Upper lobe of left lung (tissue), 6 donors: ENCODE results near the gene DNAAF8. TPM values are rescaled to one million over a fixed set of nuclear protein-coding genes. Genes with fewer than 3 reads are reported as not detected.

Experiments used
- ATAC-seq, 2 donors: fragments of 200-7000 bp; cut with Tn5 transposase; one replicate each; pipeline ENCODE4 v1.9.1; 2022; ENCODE audit warnings: mild to moderate bottlenecking in 2 of 2, moderate library complexity in 2 of 2; ENCODE audit not compliant: low FRiP score in 2 of 2
- DNase-seq, 2 donors: peaks; one replicate each; pipeline ENCODE4 v3.0.0-alpha.2; 2019 to 2020
- H3K27ac ChIP-seq, 4 donors: fragments of 200-600 bp; sonication (generic); one replicate each; pipeline ENCODE4 v1.5.1; 2016 to 2019
- H3K27me3 ChIP-seq, 4 donors: fragments of 200-600 bp; sonication (generic); one replicate each; pipeline ENCODE4 v1.5.1; 2017 to 2019
- H3K36me3 ChIP-seq, 4 donors: fragments of 200-600 bp; sonication (generic); one replicate each; pipeline ENCODE4 v1.5.1; 2016 to 2019
- H3K4me1 ChIP-seq, 4 donors: fragments of 200-600 bp; sonication (generic); one replicate each; pipeline ENCODE4 v1.5.1; 2018 to 2019
- H3K4me3 ChIP-seq, 4 donors: fragments of 200-600 bp; sonication (generic); one replicate each; pipeline ENCODE4 v1.5.1; 2017 to 2019; ENCODE audit warnings: mild to moderate bottlenecking in 2 of 4, moderate library complexity in 1 of 4
- H3K9me3 ChIP-seq, 4 donors: fragments of 200-600 bp; sonication (generic); one replicate each; pipeline ENCODE4 v1.5.1; 2018 to 2019
- EP300 ChIP-seq, 4 donors: sonication (generic); formaldehyde crosslinking; IDR thresholded peaks; one replicate each; pipeline ENCODE4 v1.5.1; 2017; ENCODE audit warnings: antibody characterized with exemption in 4 of 4, control low read depth in 2 of 4
- POLR2A ChIP-seq, 4 donors: fragments of 450-650 bp; IDR thresholded peaks; one replicate each; pipeline ENCODE4 v1.5.1; 2016 to 2017; ENCODE audit warnings: antibody characterized with exemption in 4 of 4, mild to moderate bottlenecking in 2 of 4
- POLR2AphosphoS5 ChIP-seq, 2 donors: sonication (generic); formaldehyde crosslinking; IDR thresholded peaks; one replicate each; pipeline ENCODE4 v1.5.1; 2017; ENCODE audit warnings: antibody characterized with exemption in 2 of 2
- WGBS, 2 donors: methylation state at CpG; one replicate each; pipeline ENCODE4 v1.1.5; 2017 to 2018; 5-methylcytosine and 5-hydroxymethylcytosine counted together
- total RNA-seq, 6 donors: library from RNA; depleted of rRNA in 4 of 6; stranded (reverse); fragments of >200 nt in 4 of 6; gene quantifications; one replicate each; pipeline versions ENCODE4 v1.1.0 to v1.2.1, GENCODE V29; 2016 to 2021
- TF ChIP-seq, protein P1 (sequence below), 6 experiments: fragments of 450-650 bp in 4 of 6; fragments of 200-600 bp in 2 of 6; sonication (generic) in 2 of 6; IDR thresholded peaks; one replicate each; pipeline ENCODE4 v1.5.1; 2016 to 2019; ENCODE audit warnings: antibody characterized with exemption in 6 of 6
- donor health status: DM: no; HTN: no; CAD: no; lungs with moderate emphysema.
- donor health status: DM: no; HTN: yes; CAD: no; lungs with severe emphysema.

DNAAF8 gene
- total RNA-seq, 6 donors from 2014 or later: 1.6 to 19.1 (median 4.3) TPM

DNA sequence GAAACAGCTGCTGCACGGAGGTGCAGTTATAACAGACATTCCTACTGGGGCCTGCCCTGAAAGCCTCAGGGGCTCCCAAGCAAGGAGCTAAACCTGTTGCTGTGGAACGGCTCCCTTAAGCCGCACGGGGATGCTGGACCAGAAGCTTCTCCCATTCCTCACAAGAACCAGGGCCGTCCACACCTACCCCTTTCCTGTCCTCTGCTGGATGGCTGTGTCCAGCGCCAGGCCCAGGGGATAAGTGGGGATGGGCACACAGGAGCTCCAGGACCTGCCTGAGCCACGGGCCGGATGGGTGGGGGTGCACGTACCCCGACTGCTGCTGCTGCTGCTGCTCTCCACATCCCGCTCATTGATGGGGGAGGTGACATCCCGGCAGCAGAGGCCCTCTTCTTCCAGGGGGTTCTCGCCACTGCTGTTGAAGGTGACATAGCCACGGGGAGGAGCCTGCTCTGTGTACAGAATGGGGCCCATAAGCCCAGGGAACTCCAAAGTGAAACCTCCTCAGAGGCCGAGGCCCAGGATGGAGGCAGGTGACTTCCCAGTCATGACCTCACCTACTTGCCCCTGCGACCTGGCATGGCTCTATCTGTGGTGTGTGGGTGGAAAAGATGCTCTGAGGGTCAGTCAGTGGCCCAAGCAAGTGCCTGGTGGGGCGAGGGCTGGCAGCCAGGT lies 32.4 kb upstream of the DNAAF8 start:
- Histone ChIP-seq H3K27ac (no peak overlapping the region), H3K36me3 (peaks cover 8 to 94% (median 57%) of the 10 kb centered on the region in 4 donors), H3K4me1 (no peaks in the 10 kb centered on the region), H3K4me3 (no peak overlapping the region), H3K9me3 (no peaks in the 10 kb centered on the region), H3K27me3 (no peaks in the 10 kb centered on the region)
- ATAC-seq (no peak), DNase-seq (no peak)
- 94 to 95% methylated on average over 9 to 17 of the region's 17 CpGs for WGBS, 2 donors
- TF ChIP-seq POLR2AphosphoS5 (IDR thresholded peaks at IDR 0.05): no peak
- no peak for TF ChIP-seq POLR2A (IDR thresholded peaks at IDR 0.05)
- TF ChIP-seq EP300 (IDR thresholded peaks at IDR 0.05): no peak
- TF ChIP-seq, protein P1, sequence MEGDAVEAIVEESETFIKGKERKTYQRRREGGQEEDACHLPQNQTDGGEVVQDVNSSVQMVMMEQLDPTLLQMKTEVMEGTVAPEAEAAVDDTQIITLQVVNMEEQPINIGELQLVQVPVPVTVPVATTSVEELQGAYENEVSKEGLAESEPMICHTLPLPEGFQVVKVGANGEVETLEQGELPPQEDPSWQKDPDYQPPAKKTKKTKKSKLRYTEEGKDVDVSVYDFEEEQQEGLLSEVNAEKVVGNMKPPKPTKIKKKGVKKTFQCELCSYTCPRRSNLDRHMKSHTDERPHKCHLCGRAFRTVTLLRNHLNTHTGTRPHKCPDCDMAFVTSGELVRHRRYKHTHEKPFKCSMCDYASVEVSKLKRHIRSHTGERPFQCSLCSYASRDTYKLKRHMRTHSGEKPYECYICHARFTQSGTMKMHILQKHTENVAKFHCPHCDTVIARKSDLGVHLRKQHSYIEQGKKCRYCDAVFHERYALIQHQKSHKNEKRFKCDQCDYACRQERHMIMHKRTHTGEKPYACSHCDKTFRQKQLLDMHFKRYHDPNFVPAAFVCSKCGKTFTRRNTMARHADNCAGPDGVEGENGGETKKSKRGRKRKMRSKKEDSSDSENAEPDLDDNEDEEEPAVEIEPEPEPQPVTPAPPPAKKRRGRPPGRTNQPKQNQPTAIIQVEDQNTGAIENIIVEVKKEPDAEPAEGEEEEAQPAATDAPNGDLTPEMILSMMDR (IDR thresholded peaks at IDR 0.05): no peak

- no peak overlapping the region for H3K27ac ChIP-seq
Observed at GRCh38 chr16:4702466-4702808, 31.9 kb upstream of the DNAAF8 start.

GRCh38 chr16:4703906-4704305 lies 30.4 kb upstream of the DNAAF8 start:
- no peaks in the 10 kb centered on the region for H3K27me3 ChIP-seq
- H3K4me1 ChIP-seq: no peaks in the 10 kb centered on the region
- ATAC-seq (peak in 1 of 2 donors; percentile 15), DNase-seq (no peak)
- no peaks in the 10 kb centered on the region for H3K9me3 ChIP-seq
- TF ChIP-seq POLR2AphosphoS5 (IDR thresholded peaks at IDR 0.05) (no peak), EP300 (IDR thresholded peaks at IDR 0.05) (no peak), POLR2A (IDR thresholded peaks at IDR 0.05) (no peak)
- TF ChIP-seq, protein P1 (IDR thresholded peaks at IDR 0.05): no peak
- WGBS, 2 donors: 66% methylated on average over 7 of the region's 7 CpGs; no CpG with 5 or more reads in 1 of the 2 donors
- peaks cover 6 to 83% (median 48%) of the 10 kb centered on the region in 4 donors for H3K36me3 ChIP-seq
- H3K27ac ChIP-seq: no peak overlapping the region
- no peak overlapping the region for H3K4me3 ChIP-seq

More at GRCh38 chr16:4702466-4702808, 31.9 kb upstream of the DNAAF8 start:
- peaks cover 8 to 93% (median 58%) of the 10 kb centered on the region in 4 donors for H3K36me3 ChIP-seq
- DNase-seq: no peak
- no peaks in the 10 kb centered on the region for H3K4me1 ChIP-seq
- TF ChIP-seq POLR2A (IDR thresholded peaks at IDR 0.05) (no peak), POLR2AphosphoS5 (IDR thresholded peaks at IDR 0.05) (no peak), EP300 (IDR thresholded peaks at IDR 0.05) (no peak)
- TF ChIP-seq, protein P1 (IDR thresholded peaks at IDR 0.05): no peak
- no peaks in the 10 kb centered on the region for H3K9me3 ChIP-seq
- H3K27me3 ChIP-seq: no peaks in the 10 kb centered on the region
- ATAC-seq: no peak
- WGBS, 2 donors: 84 to 87% methylated on average over 7 of the region's 7 CpGs
- no peak overlapping the region for H3K4me3 ChIP-seq

DNA sequence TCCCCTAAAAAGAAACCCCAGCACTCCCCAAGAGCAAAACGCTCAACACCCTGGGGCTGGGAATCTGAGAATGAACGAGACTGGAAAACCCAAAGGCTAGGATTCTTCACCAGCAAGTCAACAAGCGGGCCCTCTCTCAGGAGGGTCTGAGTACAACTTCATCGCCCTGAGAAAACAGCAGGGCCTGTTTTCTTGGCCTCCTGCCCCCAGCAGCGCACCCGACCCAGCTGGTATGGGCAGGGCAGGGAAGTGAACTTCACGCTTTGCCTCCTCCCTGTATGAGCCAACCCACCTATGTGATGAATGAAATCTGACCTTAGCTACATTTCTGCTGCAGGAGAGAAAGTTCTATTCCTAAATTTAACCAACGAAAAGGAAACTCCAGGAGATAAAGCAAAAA lies 29.8 kb upstream of the DNAAF8 start:
- H3K27ac ChIP-seq: no peak overlapping the region
- no peaks in the 10 kb centered on the region for H3K4me1 ChIP-seq
- TF ChIP-seq POLR2AphosphoS5 (IDR thresholded peaks at IDR 0.05) (no peak), POLR2A (IDR thresholded peaks at IDR 0.05) (no peak), EP300 (IDR thresholded peaks at IDR 0.05) (no peak)
- TF ChIP-seq, protein P1 (IDR thresholded peaks at IDR 0.05): no peak
- H3K27me3 ChIP-seq: no peaks in the 10 kb centered on the region
- H3K9me3 ChIP-seq: no peaks in the 10 kb centered on the region
- no peak for DNase-seq
- no peak for ATAC-seq
- WGBS, 2 donors: 86 to 92% methylated on average over 7 to 8 of the region's 8 CpGs
- H3K4me3 ChIP-seq: no peak overlapping the region
- H3K36me3 ChIP-seq: peaks cover 0 to 80% (median 44%) of the 10 kb centered on the region in 4 donors

DNA sequence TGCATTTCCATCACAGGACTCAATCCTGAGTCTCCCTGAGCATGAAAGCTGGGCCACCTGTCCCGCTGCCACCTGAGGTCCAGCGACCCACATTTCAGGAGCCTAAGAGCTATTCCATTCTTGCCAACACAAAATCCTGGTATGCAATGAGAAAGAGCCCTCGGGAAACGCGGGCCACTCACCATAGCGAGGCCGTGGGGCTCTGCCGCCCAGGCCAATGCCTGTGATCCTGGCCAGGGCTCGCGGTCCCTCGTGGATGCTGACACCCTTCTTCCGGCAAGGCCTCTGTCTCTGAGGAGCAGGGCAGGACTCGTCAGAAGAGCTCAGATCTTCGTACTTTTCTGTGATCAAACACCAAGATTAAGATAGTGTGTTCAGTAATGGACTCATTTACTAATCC lies 29.4 kb upstream of the DNAAF8 start:
- no peak overlapping the region for H3K4me3 ChIP-seq
- H3K4me1 ChIP-seq: no peaks in the 10 kb centered on the region
- no peaks in the 10 kb centered on the region for H3K9me3 ChIP-seq
- TF ChIP-seq, protein P1 (IDR thresholded peaks at IDR 0.05): no peak
- TF ChIP-seq POLR2A (IDR thresholded peaks at IDR 0.05): no peak
- no peak for TF ChIP-seq EP300 (IDR thresholded peaks at IDR 0.05)
- TF ChIP-seq POLR2AphosphoS5 (IDR thresholded peaks at IDR 0.05): no peak
- DNase-seq: no peak
- no peak for ATAC-seq
- H3K27ac ChIP-seq: no peak overlapping the region
- H3K27me3 ChIP-seq: no peaks in the 10 kb centered on the region
- peaks cover 0 to 80% (median 45%) of the 10 kb centered on the region in 4 donors for H3K36me3 ChIP-seq
- 93 to 98% methylated on average over 14 of the region's 14 CpGs for WGBS, 2 donors
